ENCODE results near the gene MROH9. TPM values are rescaled to one million over a fixed set of nuclear protein-coding genes. Genes with fewer than 3 reads are reported as not detected.
"Not testable (repeated sequence)": the region's sequence is repeated elsewhere in the genome, so short reads cannot be mapped to it uniquely, and the experiment has no call there.

The MROH9 gene
- total RNA-seq, 1 donor from 2014 or later, result not detected

DNA sequence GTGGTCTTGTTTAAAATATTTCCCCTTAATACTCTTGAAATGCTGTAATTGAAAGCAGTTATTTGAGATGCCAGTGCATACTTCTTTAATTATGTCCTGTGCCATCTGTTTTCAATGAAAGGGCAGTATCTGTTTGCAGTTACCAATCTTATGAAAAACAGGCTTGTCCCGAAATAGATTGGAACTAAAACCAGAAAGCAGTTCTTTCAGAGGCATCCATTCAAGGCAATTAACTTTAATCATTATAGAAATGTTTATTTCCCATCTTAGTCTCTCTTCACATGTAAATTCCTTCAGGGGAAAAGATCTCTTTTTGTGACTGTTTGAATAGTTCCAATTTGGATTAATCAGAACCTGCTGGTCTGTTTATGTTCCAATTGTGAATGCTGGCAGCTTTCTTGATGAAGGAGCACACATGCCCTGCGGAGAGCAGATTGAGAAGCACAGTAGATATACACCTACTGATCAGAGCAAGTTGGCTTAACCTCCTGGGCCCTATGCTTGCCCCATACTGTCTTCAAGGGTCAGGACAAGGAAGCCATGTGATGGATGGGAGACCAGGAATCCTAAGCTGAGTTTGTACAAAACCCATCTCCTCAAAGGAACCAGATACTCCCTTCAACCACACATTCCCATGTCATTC lies 41.6 kb upstream of the MROH9 start:
- Mint-ChIP-seq H3K4me3 (ENCODE audit: unreplicated experiment) (no peak overlapping the region), H3K4me1 (ENCODE audit: unreplicated experiment) (peaks cover 34% of the 10 kb centered on the region), H3K27ac (ENCODE audit: unreplicated experiment) (peak overlapping the region; percentile 23), H3K9me3 (ENCODE audit: unreplicated experiment) (no peaks in the 10 kb centered on the region), H3K36me3 (ENCODE audit: unreplicated experiment) (no peaks in the 10 kb centered on the region), H3K27me3 (ENCODE audit: unreplicated experiment) (no peaks in the 10 kb centered on the region)
- no peak for DNase-seq (ENCODE audit: extremely low spot score, unreplicated experiment)
- TF ChIP-seq, protein P1, sequence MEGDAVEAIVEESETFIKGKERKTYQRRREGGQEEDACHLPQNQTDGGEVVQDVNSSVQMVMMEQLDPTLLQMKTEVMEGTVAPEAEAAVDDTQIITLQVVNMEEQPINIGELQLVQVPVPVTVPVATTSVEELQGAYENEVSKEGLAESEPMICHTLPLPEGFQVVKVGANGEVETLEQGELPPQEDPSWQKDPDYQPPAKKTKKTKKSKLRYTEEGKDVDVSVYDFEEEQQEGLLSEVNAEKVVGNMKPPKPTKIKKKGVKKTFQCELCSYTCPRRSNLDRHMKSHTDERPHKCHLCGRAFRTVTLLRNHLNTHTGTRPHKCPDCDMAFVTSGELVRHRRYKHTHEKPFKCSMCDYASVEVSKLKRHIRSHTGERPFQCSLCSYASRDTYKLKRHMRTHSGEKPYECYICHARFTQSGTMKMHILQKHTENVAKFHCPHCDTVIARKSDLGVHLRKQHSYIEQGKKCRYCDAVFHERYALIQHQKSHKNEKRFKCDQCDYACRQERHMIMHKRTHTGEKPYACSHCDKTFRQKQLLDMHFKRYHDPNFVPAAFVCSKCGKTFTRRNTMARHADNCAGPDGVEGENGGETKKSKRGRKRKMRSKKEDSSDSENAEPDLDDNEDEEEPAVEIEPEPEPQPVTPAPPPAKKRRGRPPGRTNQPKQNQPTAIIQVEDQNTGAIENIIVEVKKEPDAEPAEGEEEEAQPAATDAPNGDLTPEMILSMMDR (IDR thresholded peaks at IDR 0.05), result no peak

DNA sequence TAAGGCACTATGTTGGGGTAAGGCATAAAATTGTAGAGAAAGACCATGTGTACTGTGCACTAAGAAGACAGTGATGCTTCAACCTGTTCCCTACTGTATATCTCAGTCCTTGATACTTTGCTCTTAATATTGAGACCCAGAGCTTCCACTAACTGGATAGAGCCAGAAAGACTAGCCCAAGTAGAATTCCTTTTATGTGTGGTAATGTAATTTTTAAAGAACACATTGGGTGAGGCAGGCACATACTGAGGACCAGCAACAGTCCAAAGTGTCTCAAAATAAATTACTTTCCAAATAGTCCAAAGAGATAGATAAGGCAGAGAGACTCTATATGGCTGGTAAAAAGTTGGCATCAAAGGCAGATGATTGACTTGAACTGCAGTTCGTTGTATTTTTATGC lies 31.4 kb upstream of the MROH9 start:
- H3K27ac Mint-ChIP-seq (ENCODE audit: unreplicated experiment), result peak overlapping the region; percentile 69
- no peaks in the 10 kb centered on the region for H3K27me3 Mint-ChIP-seq (ENCODE audit: unreplicated experiment)
- TF ChIP-seq, protein P1 (IDR thresholded peaks at IDR 0.05), result no peak
- no peak overlapping the region for H3K4me3 Mint-ChIP-seq (ENCODE audit: unreplicated experiment)
- H3K9me3 Mint-ChIP-seq (ENCODE audit: unreplicated experiment), result no peaks in the 10 kb centered on the region
- no peaks in the 10 kb centered on the region for H3K36me3 Mint-ChIP-seq (ENCODE audit: unreplicated experiment)
- peaks cover 28% of the 10 kb centered on the region for H3K4me1 Mint-ChIP-seq (ENCODE audit: unreplicated experiment)
- DNase-seq (ENCODE audit: extremely low spot score, unreplicated experiment), result no peak

DNA sequence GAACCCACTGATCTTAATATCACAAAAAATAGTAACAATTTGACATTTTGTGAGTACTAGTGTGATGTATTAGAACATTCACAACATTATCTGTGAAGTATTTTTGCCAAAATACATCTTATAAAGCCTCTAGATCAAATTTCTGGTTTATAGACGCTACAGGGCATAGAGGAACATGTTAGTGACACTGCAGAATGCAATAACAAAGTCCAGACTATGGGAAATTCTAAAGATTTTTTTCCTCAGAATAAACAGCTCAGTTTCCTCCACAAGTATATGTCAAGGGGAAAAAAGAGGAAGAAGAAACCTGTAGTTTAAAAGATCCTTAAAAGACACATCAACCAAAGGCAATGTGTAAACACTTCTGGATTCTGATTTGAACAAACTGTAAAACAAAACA lies 26.4 kb upstream of the MROH9 start:
- Mint-ChIP-seq H3K27ac (ENCODE audit: unreplicated experiment) (peak overlapping the region; percentile 48), H3K27me3 (ENCODE audit: unreplicated experiment) (no peaks in the 10 kb centered on the region)
- TF ChIP-seq, protein P1 (IDR thresholded peaks at IDR 0.05), result no peak

DNA sequence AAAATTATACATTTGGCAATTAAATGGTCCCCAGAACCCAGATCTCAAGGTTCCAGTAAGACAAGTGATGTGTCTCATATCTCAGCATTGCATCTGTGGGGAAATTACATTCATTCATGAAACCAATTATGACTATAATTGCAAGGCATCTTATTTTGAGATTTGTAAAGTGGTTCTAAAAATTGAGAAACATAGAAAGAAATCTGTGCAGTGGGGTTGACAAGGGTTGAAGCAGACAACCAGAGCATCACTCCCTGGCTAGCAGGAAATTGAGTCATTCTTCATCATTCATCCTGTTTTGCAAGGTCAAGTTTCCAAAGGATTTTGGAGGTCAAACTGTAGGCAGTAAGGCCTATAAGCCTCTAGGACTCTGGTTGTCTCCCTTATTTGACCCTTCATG lies 25.1 kb upstream of the MROH9 start:
- TF ChIP-seq, protein P1 (IDR thresholded peaks at IDR 0.05), result no peak
- Mint-ChIP-seq H3K27ac (ENCODE audit: unreplicated experiment) (peak overlapping the region; percentile 43), H3K36me3 (ENCODE audit: unreplicated experiment) (no peaks in the 10 kb centered on the region), H3K27me3 (ENCODE audit: unreplicated experiment) (no peaks in the 10 kb centered on the region), H3K4me1 (ENCODE audit: unreplicated experiment) (peaks cover 28% of the 10 kb centered on the region), H3K9me3 (ENCODE audit: unreplicated experiment) (no peaks in the 10 kb centered on the region), H3K4me3 (ENCODE audit: unreplicated experiment) (no peak overlapping the region)
- no peak for DNase-seq (ENCODE audit: extremely low spot score, unreplicated experiment)

More for the DNA sequence above, 26.4 kb upstream of the MROH9 start:
- Mint-ChIP-seq H3K4me3 (ENCODE audit: unreplicated experiment) (no peak overlapping the region), H3K9me3 (ENCODE audit: unreplicated experiment) (no peaks in the 10 kb centered on the region), H3K36me3 (ENCODE audit: unreplicated experiment) (no peaks in the 10 kb centered on the region), H3K4me1 (ENCODE audit: unreplicated experiment) (peaks cover 40% of the 10 kb centered on the region)
- DNase-seq (ENCODE audit: extremely low spot score, unreplicated experiment), result no peak

DNA sequence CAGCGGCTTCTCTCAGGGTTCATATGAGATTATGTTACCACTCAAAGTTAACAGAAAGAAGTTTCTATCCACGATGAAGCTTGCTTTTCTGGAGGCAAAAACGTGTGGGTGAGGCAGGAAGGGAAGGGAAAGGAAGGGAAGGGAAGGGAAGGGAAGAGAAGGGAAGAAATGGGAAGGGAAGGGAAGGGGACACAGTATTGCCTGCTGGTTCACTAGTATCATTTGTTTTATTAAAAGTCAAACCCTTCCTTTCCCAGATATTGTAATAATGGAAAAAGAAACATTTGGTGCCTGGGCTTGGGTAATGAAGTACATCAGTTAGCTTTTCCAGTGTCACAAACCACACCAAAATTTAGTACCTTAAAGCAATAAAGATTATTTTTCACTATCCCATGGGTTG lies 18.0 kb upstream of the MROH9 start:
- DNase-seq (ENCODE audit: extremely low spot score, unreplicated experiment), result no peak
- no peak overlapping the region for H3K27ac Mint-ChIP-seq (ENCODE audit: unreplicated experiment)
- peaks cover 2% of the 10 kb centered on the region for H3K4me1 Mint-ChIP-seq (ENCODE audit: unreplicated experiment)
- peaks cover 29% of the 10 kb centered on the region for H3K9me3 Mint-ChIP-seq (ENCODE audit: unreplicated experiment)
- TF ChIP-seq, protein P1 (IDR thresholded peaks at IDR 0.05), result no peak
- H3K27me3 Mint-ChIP-seq (ENCODE audit: unreplicated experiment), result no peaks in the 10 kb centered on the region
- no peak overlapping the region for H3K4me3 Mint-ChIP-seq (ENCODE audit: unreplicated experiment)
- peaks cover 19% of the 10 kb centered on the region for H3K36me3 Mint-ChIP-seq (ENCODE audit: unreplicated experiment)

DNA sequence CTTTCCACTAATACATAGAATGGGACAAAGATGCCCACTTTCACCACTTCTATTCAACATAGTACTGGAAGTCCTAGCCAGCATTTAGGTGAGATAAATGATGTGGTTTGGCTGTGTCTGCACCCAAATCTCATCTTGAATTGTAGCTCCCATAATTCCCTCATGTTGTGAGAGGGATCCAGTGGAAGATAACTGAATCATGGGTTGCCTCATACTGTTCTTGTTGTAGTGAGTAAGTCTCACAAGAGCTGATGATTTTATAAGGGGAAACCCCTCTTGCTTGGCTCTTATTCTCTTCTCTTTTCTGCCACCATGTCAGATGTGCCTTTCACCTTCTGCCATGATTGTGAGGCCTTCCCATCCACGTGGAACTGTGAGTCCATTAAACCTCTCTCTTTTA lies 10.7 kb upstream of the MROH9 start:
- not testable (repeated sequence) for H3K27ac Mint-ChIP-seq (ENCODE audit: unreplicated experiment); H3K27me3 Mint-ChIP-seq (ENCODE audit: unreplicated experiment); DNase-seq (ENCODE audit: extremely low spot score, unreplicated experiment); H3K4me3 Mint-ChIP-seq (ENCODE audit: unreplicated experiment)
- peaks cover 29% of the 10 kb centered on the region for H3K9me3 Mint-ChIP-seq (ENCODE audit: unreplicated experiment)
- peaks cover 16% of the 10 kb centered on the region for H3K4me1 Mint-ChIP-seq (ENCODE audit: unreplicated experiment)
- H3K36me3 Mint-ChIP-seq (ENCODE audit: unreplicated experiment), result peaks cover 16% of the 10 kb centered on the region

Measured in osteocyte (in vitro differentiated cells).